ENCODE measurements around the gene CYP26A1. TPM values are rescaled to one million over a fixed set of nuclear protein-coding genes. Genes with fewer than 3 reads are reported as not detected.

The CYP26A1 gene
- total RNA-seq, 1 experiment from 2014 or later, result not detected

DNA sequence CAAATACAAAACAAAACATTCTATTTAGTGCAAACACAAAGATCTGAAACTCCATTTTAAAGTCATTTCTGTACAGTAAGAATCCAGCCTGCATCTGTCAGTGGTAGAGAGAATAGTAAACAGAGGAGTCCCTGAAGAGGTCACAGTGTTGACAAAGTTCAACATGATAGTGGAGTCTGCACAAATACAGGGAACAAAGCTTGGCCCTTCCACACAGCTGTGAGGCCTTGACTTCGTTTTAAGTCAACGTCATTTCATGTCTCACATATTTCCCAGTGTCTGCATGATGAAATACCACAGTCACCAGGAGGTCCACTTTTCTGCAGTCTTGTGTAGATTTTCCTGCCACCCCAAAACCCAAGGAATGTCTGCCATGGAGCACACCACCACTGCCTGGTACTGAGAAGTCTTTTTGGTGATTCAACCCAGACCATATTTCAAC lies 33.0 kb downstream of the CYP26A1 start:
- Histone ChIP-seq H3K9me3 (ENCODE audit: low read depth, low read length, poor library complexity, severe bottlenecking) (no peaks in the 10 kb centered on the region), H3K4me1 (ENCODE audit: insufficient read depth, low read length, poor library complexity, severe bottlenecking) (no peaks in the 10 kb centered on the region), H3K36me3 (ENCODE audit: insufficient read depth, low read length, poor library complexity, severe bottlenecking) (no peaks in the 10 kb centered on the region), H3K27me3 (replicated peaks; ENCODE audit: insufficient read depth, low read depth, low read length, poor library complexity) (no peaks in the 10 kb centered on the region), H3K4me3 (ENCODE audit: low read depth, low read length, poor library complexity, severe bottlenecking) (no peak overlapping the region), H3K27ac (ENCODE audit: low read depth, low read length, poor library complexity, severe bottlenecking) (no peak overlapping the region)
- intact Hi-C loops (cut with micrococcal nuclease; ENCODE audit: unreplicated experiment), result no loop called here
- ChIA-PET POLR2A (ENCODE audit: low non-redundant PET) (no interaction called here), CTCF (no interaction called here)
- TF ChIP-seq EZH2 (IDR thresholded peaks at IDR 0.05; ENCODE audit: borderline replicate concordance, low read depth, low read length, poor library complexity, severe bottlenecking), result no peak
- TF ChIP-seq, protein P1, sequence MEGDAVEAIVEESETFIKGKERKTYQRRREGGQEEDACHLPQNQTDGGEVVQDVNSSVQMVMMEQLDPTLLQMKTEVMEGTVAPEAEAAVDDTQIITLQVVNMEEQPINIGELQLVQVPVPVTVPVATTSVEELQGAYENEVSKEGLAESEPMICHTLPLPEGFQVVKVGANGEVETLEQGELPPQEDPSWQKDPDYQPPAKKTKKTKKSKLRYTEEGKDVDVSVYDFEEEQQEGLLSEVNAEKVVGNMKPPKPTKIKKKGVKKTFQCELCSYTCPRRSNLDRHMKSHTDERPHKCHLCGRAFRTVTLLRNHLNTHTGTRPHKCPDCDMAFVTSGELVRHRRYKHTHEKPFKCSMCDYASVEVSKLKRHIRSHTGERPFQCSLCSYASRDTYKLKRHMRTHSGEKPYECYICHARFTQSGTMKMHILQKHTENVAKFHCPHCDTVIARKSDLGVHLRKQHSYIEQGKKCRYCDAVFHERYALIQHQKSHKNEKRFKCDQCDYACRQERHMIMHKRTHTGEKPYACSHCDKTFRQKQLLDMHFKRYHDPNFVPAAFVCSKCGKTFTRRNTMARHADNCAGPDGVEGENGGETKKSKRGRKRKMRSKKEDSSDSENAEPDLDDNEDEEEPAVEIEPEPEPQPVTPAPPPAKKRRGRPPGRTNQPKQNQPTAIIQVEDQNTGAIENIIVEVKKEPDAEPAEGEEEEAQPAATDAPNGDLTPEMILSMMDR (conservative IDR thresholded peaks at IDR 0.05; ENCODE audit: low read depth, low read length), result no peak
- BruUV-seq (replicated peaks), result no TSS peak
- no peak for DNase-seq (ENCODE audit: low spot score)

DNA sequence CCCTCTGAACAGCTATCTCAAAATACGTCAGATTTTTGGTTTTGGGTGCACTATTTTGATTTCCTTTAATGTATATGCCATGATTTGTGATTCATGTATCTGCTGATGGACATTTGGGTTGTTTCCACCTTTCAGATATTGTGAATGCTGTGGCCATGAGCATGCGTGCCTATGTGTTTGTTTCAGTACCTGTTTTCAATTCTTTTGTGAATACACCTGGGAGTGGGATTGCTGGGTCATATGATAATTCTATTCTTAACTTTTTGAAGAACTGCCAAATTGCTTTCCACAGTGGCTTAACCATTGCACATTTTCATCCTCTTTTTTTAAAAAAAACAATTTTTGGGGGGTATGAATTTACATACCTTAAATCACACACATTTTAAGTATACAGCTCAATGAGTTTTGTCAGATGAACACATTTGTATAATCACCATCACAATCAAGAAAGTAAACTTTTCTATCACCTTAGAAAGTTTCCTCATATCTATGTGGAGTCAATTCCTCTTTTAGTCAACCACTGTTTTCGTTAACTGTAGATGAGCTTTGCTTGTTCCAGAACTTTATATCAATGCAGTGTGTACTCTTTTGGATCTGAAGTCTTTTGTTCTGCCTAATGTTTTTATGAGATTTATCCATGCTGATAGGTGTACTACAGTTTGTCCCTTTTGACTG lies 36.9 kb downstream of the CYP26A1 start:
- H3K27me3 ChIP-seq (replicated peaks; ENCODE audit: insufficient read depth, low read depth, low read length, poor library complexity), result peaks cover 7% of the 10 kb centered on the region
- ChIA-PET POLR2A (ENCODE audit: low non-redundant PET) (no interaction called here), CTCF (no interaction called here)
- intact Hi-C loops (cut with micrococcal nuclease; ENCODE audit: unreplicated experiment), result loop anchor here (10.0 kb wide), 1 partner anchor 244 kb away; no protein-coding TSS in a partner anchor
- no peak overlapping the region for H3K4me3 ChIP-seq (ENCODE audit: low read depth, low read length, poor library complexity, severe bottlenecking)
- no peaks in the 10 kb centered on the region for H3K4me1 ChIP-seq (ENCODE audit: insufficient read depth, low read length, poor library complexity, severe bottlenecking)
- no peak for DNase-seq (ENCODE audit: low spot score)
- no peak overlapping the region for H3K27ac ChIP-seq (ENCODE audit: low read depth, low read length, poor library complexity, severe bottlenecking)
- H3K36me3 ChIP-seq (ENCODE audit: insufficient read depth, low read length, poor library complexity, severe bottlenecking), result no peaks in the 10 kb centered on the region
- no TSS peak for BruUV-seq (replicated peaks)
- TF ChIP-seq, protein P1 (conservative IDR thresholded peaks at IDR 0.05; ENCODE audit: low read depth, low read length), result no peak
- no peak for TF ChIP-seq EZH2 (IDR thresholded peaks at IDR 0.05; ENCODE audit: borderline replicate concordance, low read depth, low read length, poor library complexity, severe bottlenecking)
- H3K9me3 ChIP-seq (ENCODE audit: low read depth, low read length, poor library complexity, severe bottlenecking), result no peaks in the 10 kb centered on the region

DNA sequence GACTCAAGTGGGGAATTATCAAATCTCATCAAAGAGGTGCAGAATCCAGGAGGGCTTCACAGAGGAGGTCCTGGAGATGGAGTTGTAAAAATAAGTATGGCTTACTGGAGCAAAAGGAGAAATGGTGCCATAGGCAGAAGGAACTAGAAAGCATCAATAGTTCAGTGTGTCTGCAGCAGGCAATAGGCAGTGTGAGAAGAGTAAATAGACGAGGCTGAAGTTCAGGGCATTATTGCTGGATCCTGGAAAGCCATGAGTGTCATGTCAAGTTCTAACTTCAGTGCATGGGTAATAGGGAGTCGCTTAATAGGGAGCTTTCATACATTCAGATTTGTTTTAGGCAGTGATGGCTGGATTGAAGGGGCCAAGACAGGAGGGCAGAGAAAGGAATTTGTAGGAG lies 39.3 kb downstream of the CYP26A1 start:
- no peaks in the 10 kb centered on the region for H3K4me1 ChIP-seq (ENCODE audit: insufficient read depth, low read length, poor library complexity, severe bottlenecking)
- ChIA-PET POLR2A (ENCODE audit: low non-redundant PET) (no interaction called here), CTCF (no interaction called here)
- TF ChIP-seq EZH2 (IDR thresholded peaks at IDR 0.05; ENCODE audit: borderline replicate concordance, low read depth, low read length, poor library complexity, severe bottlenecking), result no peak
- TF ChIP-seq, protein P1 (conservative IDR thresholded peaks at IDR 0.05; ENCODE audit: low read depth, low read length), result no peak
- BruUV-seq (replicated peaks), result no TSS peak
- DNase-seq (ENCODE audit: low spot score), result no peak
- no peak overlapping the region for H3K4me3 ChIP-seq (ENCODE audit: low read depth, low read length, poor library complexity, severe bottlenecking)
- no peaks in the 10 kb centered on the region for H3K36me3 ChIP-seq (ENCODE audit: insufficient read depth, low read length, poor library complexity, severe bottlenecking)
- no peak overlapping the region for H3K27ac ChIP-seq (ENCODE audit: low read depth, low read length, poor library complexity, severe bottlenecking)
- H3K9me3 ChIP-seq (ENCODE audit: low read depth, low read length, poor library complexity, severe bottlenecking), result no peaks in the 10 kb centered on the region
- intact Hi-C loops (cut with micrococcal nuclease; ENCODE audit: unreplicated experiment), result loop anchor here (10.0 kb wide), 1 partner anchor 242 kb away; no protein-coding TSS in a partner anchor
- H3K27me3 ChIP-seq (replicated peaks; ENCODE audit: insufficient read depth, low read depth, low read length, poor library complexity), result peaks cover 7% of the 10 kb centered on the region
